ENCODE measurements around the gene DLK1. TPM values are rescaled to one million over a fixed set of nuclear protein-coding genes. Genes with fewer than 3 reads are reported as not detected.

DLK1 gene
- total RNA-seq, 1 experiment from 2014 or later: 3.3 TPM

- Mint-ChIP-seq H3K27ac (no peak overlapping the region), H3K4me3 (0 out of 2 replicates have a peak overlapping the region, but pooled peaks have one; percentile 4), H3K27me3 (ENCODE audit: low read depth) (peaks cover 21% of the 10 kb centered on the region), H3K36me3 (no peaks in the 10 kb centered on the region), H3K9me3 (0 out of 2 replicates have a peak, but pooled peaks cover under 1% of the 10 kb centered on the region), H3K4me1 (peaks cover 27% of the 10 kb centered on the region)
- TF ChIP-seq EMX1 (CRISPR knock-in tag; IDR thresholded peaks at IDR 0.05): no peak
- TF ChIP-seq CREM (CRISPR knock-in tag; IDR thresholded peaks at IDR 0.05): no peak
- no peak for TF ChIP-seq NR2C2 (CRISPR knock-in tag; IDR thresholded peaks at IDR 0.05)
- no peak for TF ChIP-seq ZNF396 (CRISPR knock-in tag; IDR thresholded peaks at IDR 0.05; ENCODE audit: borderline replicate concordance)
- TF ChIP-seq E2F5 (CRISPR knock-in tag; IDR thresholded peaks at IDR 0.05): no peak
- TF ChIP-seq ZNF671 (CRISPR knock-in tag; IDR thresholded peaks at IDR 0.05): no peak
- TF ChIP-seq IRF1 (CRISPR knock-in tag; IDR thresholded peaks at IDR 0.05): no peak
- no peak for TF ChIP-seq ARID4B (CRISPR knock-in tag; IDR thresholded peaks at IDR 0.05; ENCODE audit: borderline replicate concordance)
- no peak for TF ChIP-seq NFE2L1 (CRISPR knock-in tag; IDR thresholded peaks at IDR 0.05)
- no peak for TF ChIP-seq KAT7 (CRISPR knock-in tag; IDR thresholded peaks at IDR 0.05; ENCODE audit: borderline replicate concordance)
- TF ChIP-seq E2F1 (CRISPR knock-in tag; IDR thresholded peaks at IDR 0.05): no peak
- TF ChIP-seq ATF3 (CRISPR knock-in tag; conservative IDR thresholded peaks at IDR 0.05): no peak
- no peak for TF ChIP-seq NR1H2 (CRISPR knock-in tag; IDR thresholded peaks at IDR 0.05)
- DNase-seq (ENCODE audit: low spot score) (no peak), ATAC-seq (no peak)
- CTCF ChIA-PET: interaction anchor here (0.8 to 3.8 kb wide), 15 partner anchors 9 to 194 kb away, joined by 3 to 39 read pairs (median 5); no protein-coding TSS in a partner anchor
- POLR2A ChIA-PET: no interaction called here
Measured at GRCh38 chr14:100710826-100711462, 15.7 kb upstream of the DLK1 start.

- Mint-ChIP-seq H3K4me1 (peaks cover 27% of the 10 kb centered on the region), H3K4me3 (no peak overlapping the region), H3K9me3 (peaks cover 5% of the 10 kb centered on the region; the same call in 1 of the 2 replicates), H3K27me3 (ENCODE audit: low read depth) (peaks cover 18% of the 10 kb centered on the region), H3K27ac (no peak overlapping the region), H3K36me3 (no peaks in the 10 kb centered on the region)
- DNase-seq (ENCODE audit: low spot score) (no peak), ATAC-seq (no peak)
- POLR2A ChIA-PET: no interaction called here
- CTCF ChIA-PET: interaction anchor here (0.8 to 3.8 kb wide), 6 partner anchors 12 to 113 kb away, joined by 3 to 39 read pairs (median 4); no protein-coding TSS in a partner anchor
- TF ChIP-seq ZNF396 (CRISPR knock-in tag; IDR thresholded peaks at IDR 0.05; ENCODE audit: borderline replicate concordance) (no peak), ZNF281 (CRISPR knock-in tag; IDR thresholded peaks at IDR 0.05) (no peak), ZNF512 (CRISPR knock-in tag; IDR thresholded peaks at IDR 0.05; ENCODE audit: borderline replicate concordance) (no peak), ZSCAN18 (CRISPR knock-in tag; IDR thresholded peaks at IDR 0.05) (no peak), ELF4 (CRISPR knock-in tag; IDR thresholded peaks at IDR 0.05; ENCODE audit: low read depth) (no peak)
Measured at GRCh38 chr14:100711493-100711892, 15.2 kb upstream of the DLK1 start.
